Activated CD8-positive, alpha-beta T cell treated with anti-CD3 and anti-CD28 coated beads for 36 hours (primary cell): Measurements from ENCODE around the gene ATRN. TPM values are rescaled to one million over a fixed set of nuclear protein-coding genes. Genes with fewer than 3 reads are reported as not detected.
A peak's percentile ranks its signal among the peaks of the same experiment; 100 is the strongest.

Experiments used
- ATAC-seq: fragments of 200-7000 bp; cut with Tn5 transposase; one replicate; pipeline ENCODE4 v1.10.0; 2021; ENCODE audit warnings: mild to moderate bottlenecking, moderate library complexity
- CTCF ChIA-PET: fragments of 350-600 bp; sonication (Branson Sonifier 250); formaldehyde crosslinking; loops from one replicate; lab custom pipeline; 2021; ENCODE audit warnings: antibody characterized with exemption; lab: Charles Lee
- POLR2A ChIA-PET: fragments of 350-600 bp; sonication (Branson Sonifier 250); formaldehyde crosslinking; loops from one replicate; lab custom pipeline; 2021; ENCODE audit warnings: antibody characterized with exemption; lab: Charles Lee
- DNase-seq: peaks from one replicate; pipeline ENCODE4 v3.0.0-alpha.2; 2020
- H3K27ac Mint-ChIP-seq: one replicate; pipeline ENCODE4 v1.8.0; 2021; ENCODE audit warnings: mild to moderate bottlenecking, mixed read lengths
- H3K27me3 Mint-ChIP-seq: one replicate; pipeline ENCODE4 v1.8.0; 2021; ENCODE audit warnings: mixed read lengths
- H3K36me3 Mint-ChIP-seq: one replicate; pipeline ENCODE4 v1.8.0; 2021; ENCODE audit warnings: low read depth, mixed read lengths
- H3K4me1 Mint-ChIP-seq: one replicate; pipeline ENCODE4 v1.8.0; 2021; ENCODE audit warnings: low read depth, mixed read lengths
- H3K4me3 Mint-ChIP-seq: one replicate; pipeline ENCODE4 v1.8.0; 2021; ENCODE audit warnings: mild to moderate bottlenecking, moderate library complexity, mixed read lengths
- H3K9me3 Mint-ChIP-seq: one replicate; pipeline ENCODE4 v1.8.0; 2021; ENCODE audit warnings: mixed read lengths
- intact Hi-C: fragments of 100-400 bp; cut with micrococcal nuclease; formaldehyde crosslinking; loops from one replicate; pipeline ENCODE4 v1.10.0; 2022
- total RNA-seq, 2 experiments: library from RNA; stranded (reverse); gene quantifications; one replicate each; pipeline ENCODE4 v1.2.3, GENCODE V29; 2021
- TF ChIP-seq, protein P1 (sequence below): fragments of 200-600 bp; IDR thresholded peaks from one replicate; pipeline ENCODE4 v1.8.0; 2022; ENCODE audit warnings: antibody characterized with exemption, mild to moderate bottlenecking

ATRN gene
- total RNA-seq, 2 experiments from 2014 or later: 8.2 to 8.6 TPM

DNA sequence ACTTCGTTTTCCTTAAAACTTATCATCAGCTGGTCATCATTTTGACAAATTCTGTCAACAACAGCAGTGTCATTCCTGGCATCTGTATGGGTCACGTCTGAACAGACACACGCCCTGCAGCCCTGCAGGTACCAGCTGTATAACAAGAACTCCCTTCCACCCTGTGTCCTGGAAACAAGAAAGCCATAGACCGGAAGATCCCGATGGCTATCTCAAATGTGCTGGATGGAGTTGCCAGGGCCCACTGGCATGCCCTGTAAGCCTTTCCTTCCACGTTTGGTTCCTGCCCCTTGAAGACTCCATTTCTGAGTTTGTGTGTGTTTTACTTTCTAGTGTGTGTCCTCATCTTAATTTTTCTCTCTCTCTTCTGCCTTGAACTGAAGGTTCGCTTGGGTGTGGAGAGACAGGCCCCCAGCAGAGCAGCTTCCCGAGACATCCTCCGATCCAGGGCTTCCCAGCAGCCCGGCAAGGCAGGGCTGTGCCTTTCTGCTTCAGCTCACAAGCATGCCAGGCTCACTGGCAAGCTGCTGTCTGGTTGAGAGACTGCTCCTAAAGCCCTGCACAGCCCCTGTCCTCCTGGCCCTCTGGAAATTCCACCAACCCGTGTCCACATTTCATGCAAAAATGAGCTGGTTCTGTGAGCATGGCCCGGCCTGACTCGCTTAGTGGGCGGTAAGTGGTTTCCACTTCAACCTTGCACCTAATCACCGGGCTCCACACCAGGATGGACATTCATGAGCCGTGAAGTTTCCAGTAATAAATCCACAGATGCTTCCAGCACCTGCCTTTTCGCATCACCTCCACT, 183.7 kb downstream of the ATRN start:
- Mint-ChIP-seq H3K36me3 (peaks cover 4% of the 10 kb centered on the region), H3K4me1 (peaks cover 6% of the 10 kb centered on the region), H3K4me3 (no peak overlapping the region), H3K27me3 (peaks cover 11% of the 10 kb centered on the region), H3K9me3 (no peaks in the 10 kb centered on the region), H3K27ac (no peak overlapping the region)
- ATAC-seq: no peak
- DNase-seq: no peak
- ChIA-PET CTCF (interaction anchor here (1.5 to 1.7 kb wide), 2 partner anchors 22 to 56 kb away, joined by 6 to 7 read pairs; no protein-coding TSS in a partner anchor), POLR2A (interaction anchor here (0.7 kb wide), 1 partner anchor 18 kb away, joined by 3 read pairs; no protein-coding TSS in a partner anchor)
- TF ChIP-seq, protein P1, sequence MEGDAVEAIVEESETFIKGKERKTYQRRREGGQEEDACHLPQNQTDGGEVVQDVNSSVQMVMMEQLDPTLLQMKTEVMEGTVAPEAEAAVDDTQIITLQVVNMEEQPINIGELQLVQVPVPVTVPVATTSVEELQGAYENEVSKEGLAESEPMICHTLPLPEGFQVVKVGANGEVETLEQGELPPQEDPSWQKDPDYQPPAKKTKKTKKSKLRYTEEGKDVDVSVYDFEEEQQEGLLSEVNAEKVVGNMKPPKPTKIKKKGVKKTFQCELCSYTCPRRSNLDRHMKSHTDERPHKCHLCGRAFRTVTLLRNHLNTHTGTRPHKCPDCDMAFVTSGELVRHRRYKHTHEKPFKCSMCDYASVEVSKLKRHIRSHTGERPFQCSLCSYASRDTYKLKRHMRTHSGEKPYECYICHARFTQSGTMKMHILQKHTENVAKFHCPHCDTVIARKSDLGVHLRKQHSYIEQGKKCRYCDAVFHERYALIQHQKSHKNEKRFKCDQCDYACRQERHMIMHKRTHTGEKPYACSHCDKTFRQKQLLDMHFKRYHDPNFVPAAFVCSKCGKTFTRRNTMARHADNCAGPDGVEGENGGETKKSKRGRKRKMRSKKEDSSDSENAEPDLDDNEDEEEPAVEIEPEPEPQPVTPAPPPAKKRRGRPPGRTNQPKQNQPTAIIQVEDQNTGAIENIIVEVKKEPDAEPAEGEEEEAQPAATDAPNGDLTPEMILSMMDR: no peak
- intact Hi-C loops: no loop called here

DNA sequence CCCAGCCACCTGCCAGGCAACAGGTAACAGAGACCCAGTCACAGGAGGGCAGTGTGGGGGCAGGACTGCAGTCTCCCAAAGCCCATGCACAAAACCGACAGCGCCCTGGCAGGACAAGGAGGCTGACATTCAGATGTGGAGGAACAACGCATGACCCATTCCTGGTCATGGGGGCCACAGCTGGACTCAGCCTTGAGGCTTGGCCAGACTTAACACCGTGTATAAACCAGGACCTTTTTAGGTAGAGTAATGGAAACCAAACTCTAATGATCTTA, 184.2 kb downstream of the ATRN start:
- POLR2A ChIA-PET: no interaction called here
- Mint-ChIP-seq H3K4me1 (peaks cover 6% of the 10 kb centered on the region), H3K4me3 (no peak overlapping the region), H3K9me3 (no peaks in the 10 kb centered on the region), H3K36me3 (peaks cover 3% of the 10 kb centered on the region), H3K27ac (no peak overlapping the region), H3K27me3 (peaks cover 15% of the 10 kb centered on the region)
- DNase-seq (no peak), ATAC-seq (no peak)
- CTCF ChIA-PET: interaction anchor here (0.7 to 1.7 kb wide), 3 partner anchors 22 to 56 kb away, joined by 3 to 7 read pairs (median 6); no protein-coding TSS in a partner anchor
- TF ChIP-seq, protein P1: no peak
- intact Hi-C loops: no loop called here

- Mint-ChIP-seq H3K9me3 (no peaks in the 10 kb centered on the region), H3K4me3 (no peak overlapping the region), H3K27ac (no peak overlapping the region), H3K36me3 (no peaks in the 10 kb centered on the region), H3K4me1 (peaks cover 6% of the 10 kb centered on the region), H3K27me3 (peaks cover 34% of the 10 kb centered on the region)
- intact Hi-C loops: no loop called here
- no peak for DNase-seq
- CTCF ChIA-PET: interaction anchor here (1.1 to 1.5 kb wide), 3 partner anchors 10 to 53 kb away, joined by 3 to 5 read pairs (median 4); no protein-coding TSS in a partner anchor
- POLR2A ChIA-PET: no interaction called here
- TF ChIP-seq, protein P1: no peak
- ATAC-seq: no peak
Observed at GRCh38 chr20:3658019-3658715, 187.3 kb downstream of the ATRN start.

- no peaks in the 10 kb centered on the region for H3K36me3 Mint-ChIP-seq
- DNase-seq (peak; percentile 64), ATAC-seq (peak; percentile 85)
- ChIA-PET CTCF (interaction anchor here (1.1 to 1.5 kb wide), 3 partner anchors 9 to 52 kb away, joined by 3 to 5 read pairs (median 4); no protein-coding TSS in a partner anchor), POLR2A (no interaction called here)
- TF ChIP-seq, protein P1: no peak
- H3K4me1 Mint-ChIP-seq: peaks cover 6% of the 10 kb centered on the region
- intact Hi-C loops: no loop called here
- H3K4me3 Mint-ChIP-seq: no peak overlapping the region
- peaks cover 38% of the 10 kb centered on the region for H3K27me3 Mint-ChIP-seq
- no peaks in the 10 kb centered on the region for H3K9me3 Mint-ChIP-seq
- no peak overlapping the region for H3K27ac Mint-ChIP-seq
Observed at GRCh38 chr20:3658716-3659491, 188.1 kb downstream of the ATRN start.
